AG10803 (cell line): ENCODE measurements around the gene MGST3.

Source experiments
- DNase-seq: peaks from one replicate; pipeline ENCODE4 v3.0.0; 2010; ENCODE audit warnings: low read depth
- H3K4me3 ChIP-seq: 2 replicates; pipeline ENCODE4 v1.5.1; 2011; ENCODE audit warnings: mild to moderate bottlenecking, low read length, control low read depth
- CTCF ChIP-seq: conservative IDR thresholded peaks from 2 replicates; pipeline ENCODE4 v1.5.1; 2011; ENCODE audit warnings: mild to moderate bottlenecking, low read length, control low read depth, inconsistent platforms

Gene MGST3

GRCh38 chr1:165703648-165704047 is 72.6 kb downstream of the MGST3 start:
- DNase-seq: no peak
- H3K4me3 ChIP-seq: no peak overlapping the region
- TF ChIP-seq CTCF: no peak
